Astrocyte of the hippocampus (primary cell): Measurements from ENCODE around the gene FAM43B.
"Not testable (repeated sequence)": the region's sequence is repeated elsewhere in the genome, so short reads cannot be mapped to it uniquely, and the experiment has no call there.

Experiments used
- DNase-seq: peaks from one replicate; pipeline ENCODE4 v3.0.0; 2011; ENCODE audit warnings: low read depth, low spot score

Gene FAM43B, protein sequence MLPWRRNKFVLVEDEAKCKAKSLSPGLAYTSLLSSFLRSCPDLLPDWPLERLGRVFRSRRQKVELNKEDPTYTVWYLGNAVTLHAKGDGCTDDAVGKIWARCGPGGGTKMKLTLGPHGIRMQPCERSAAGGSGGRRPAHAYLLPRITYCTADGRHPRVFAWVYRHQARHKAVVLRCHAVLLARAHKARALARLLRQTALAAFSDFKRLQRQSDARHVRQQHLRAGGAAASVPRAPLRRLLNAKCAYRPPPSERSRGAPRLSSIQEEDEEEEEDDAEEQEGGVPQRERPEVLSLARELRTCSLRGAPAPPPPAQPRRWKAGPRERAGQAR

DNA sequence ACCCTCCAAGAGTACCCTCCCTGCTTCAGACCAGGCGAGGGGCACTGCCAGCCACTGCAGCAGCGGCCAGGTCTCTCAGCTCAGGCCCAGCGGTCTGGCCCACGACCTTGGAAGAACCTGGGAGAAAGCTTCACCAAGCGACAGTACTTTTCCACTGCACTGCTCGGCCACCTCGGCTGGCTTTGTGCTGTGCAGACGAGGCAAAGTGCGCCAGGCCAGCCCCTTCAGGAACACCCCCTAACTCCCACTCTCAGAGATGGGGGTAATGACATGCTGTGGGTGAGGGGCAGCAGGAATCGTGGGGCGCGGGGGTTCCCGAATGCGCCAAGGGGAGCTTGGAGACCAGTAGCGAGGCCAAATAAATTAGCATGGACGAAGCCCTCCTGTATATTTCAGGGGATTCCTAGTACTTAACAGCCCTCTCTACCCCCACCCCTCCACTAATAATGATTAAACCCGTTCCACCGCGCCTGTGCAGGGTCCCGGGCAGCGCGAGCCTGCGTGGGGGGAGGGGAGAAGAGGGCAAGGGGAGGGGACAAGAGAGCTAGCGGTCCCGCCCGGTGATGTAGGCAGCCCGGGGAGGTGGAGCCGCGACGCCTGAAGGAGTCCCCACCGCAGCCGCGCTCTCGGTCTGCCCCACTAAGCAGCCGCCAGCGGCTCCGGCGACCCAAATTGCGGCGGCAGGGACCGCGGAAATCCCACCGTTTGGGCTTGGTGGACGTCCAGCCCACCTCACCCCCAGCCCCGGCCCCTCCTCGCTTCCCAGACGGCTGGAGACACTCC lies at the start of gene FAM43B:
FAM43B (plus strand) TSS at position 629 of the 783 bp plus-strand sequence. CDS start 401 bp downstream, outside the sequence.
- DNase-seq = peak; percentile 78

DNA sequence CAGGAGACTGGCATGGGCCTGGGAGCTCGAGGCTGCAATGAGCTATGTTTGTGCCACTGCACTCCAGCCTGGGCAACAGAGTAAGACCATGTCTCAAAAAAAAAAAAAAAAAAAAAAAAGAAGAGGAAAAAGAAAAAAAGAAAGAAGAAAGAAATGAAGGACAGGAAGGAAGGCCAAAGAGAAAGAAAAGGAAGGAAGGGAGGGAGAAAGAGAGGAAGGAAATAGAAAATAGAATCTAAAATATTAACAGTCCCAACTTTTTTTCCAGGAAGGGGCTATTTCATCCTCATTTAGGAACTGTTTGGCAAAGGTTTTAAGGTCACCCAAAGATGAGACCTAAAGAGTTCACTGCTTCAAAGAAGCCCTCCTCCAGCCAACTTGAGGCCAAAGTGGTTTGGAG lies 46.9 kb upstream of the FAM43B start:
- DNase-seq = no peak

DNA sequence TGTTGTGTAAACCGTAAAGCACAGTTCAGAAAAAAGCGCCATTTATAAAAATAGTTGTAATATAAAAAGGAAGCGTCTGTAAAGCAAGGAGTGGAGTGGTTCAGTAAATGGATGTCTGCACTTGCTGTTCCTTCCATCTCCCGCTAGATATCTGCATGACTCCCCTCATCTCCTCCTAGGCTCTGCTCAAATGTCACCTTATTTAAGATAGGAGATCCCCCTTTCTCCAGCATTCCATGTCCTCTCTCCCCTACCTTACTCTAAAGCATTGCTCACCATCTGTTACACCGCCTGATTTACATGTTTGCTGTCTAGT lies 45.2 kb upstream of the FAM43B start:
- DNase-seq = no peak

DNA sequence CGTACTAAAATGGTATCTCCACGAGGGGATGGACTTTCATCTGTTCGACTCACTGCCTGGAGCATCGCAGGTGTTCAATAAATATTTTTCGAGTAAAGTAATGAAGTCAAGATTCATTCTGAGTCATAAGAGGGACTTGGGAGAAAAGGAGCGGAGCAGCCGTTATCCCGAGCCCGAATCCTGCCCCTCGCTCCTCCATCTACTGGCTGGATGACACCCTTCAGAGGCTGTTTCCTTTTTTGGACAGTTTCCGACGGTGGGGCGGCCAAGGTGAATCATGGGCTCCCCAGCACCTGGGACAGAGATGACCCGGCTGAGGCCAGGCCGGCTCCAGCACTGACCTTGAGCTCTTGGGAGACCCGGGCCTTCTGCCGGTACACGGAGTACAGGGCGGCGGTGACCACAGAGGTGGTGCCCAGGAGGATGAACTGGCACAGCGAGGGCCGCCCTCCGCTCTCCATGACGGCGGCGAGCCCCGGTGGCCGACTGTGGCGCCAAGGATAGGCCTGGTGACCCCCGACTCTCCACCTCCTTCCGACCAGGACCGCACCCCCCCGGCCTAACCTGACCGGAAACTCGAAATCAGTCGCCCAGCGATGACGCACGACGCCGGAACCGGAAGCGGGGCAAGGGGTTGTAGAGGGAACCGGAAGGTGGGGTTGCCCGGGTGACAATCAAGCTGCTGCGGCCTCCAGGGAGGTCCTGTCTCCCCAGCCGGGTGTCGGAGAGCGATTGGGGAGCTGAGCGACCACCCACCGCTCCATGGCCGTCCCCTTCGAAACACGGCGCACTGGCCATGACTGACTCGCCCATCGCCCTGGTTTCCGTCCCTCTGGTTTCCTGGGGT lies 44.6 kb upstream of the FAM43B start, which contains the start of gene MUL1:
MUL1 (minus strand) TSS at position 588 of the 847 bp plus-strand sequence; CDS start at position 461, 127 bp downstream.
- DNase-seq = peak; percentile 97

DNA sequence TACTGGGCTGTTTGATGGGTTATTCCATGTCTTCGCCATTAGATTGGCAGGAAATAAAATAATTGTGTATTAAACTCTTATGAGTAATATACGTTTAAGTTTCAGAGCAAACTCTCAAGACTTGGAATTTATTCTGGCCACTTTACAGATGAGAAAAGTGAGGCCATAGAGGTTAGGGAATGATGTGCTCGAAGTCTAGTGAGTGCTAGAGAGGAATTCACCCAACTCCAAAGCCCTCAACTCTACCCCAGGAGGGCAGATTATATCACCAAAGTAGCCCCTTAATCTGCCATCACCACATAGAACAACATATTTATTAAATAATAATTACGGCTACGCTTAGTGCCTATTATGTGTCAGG lies 44.0 kb upstream of the FAM43B start:
- no peak for DNase-seq

DNA sequence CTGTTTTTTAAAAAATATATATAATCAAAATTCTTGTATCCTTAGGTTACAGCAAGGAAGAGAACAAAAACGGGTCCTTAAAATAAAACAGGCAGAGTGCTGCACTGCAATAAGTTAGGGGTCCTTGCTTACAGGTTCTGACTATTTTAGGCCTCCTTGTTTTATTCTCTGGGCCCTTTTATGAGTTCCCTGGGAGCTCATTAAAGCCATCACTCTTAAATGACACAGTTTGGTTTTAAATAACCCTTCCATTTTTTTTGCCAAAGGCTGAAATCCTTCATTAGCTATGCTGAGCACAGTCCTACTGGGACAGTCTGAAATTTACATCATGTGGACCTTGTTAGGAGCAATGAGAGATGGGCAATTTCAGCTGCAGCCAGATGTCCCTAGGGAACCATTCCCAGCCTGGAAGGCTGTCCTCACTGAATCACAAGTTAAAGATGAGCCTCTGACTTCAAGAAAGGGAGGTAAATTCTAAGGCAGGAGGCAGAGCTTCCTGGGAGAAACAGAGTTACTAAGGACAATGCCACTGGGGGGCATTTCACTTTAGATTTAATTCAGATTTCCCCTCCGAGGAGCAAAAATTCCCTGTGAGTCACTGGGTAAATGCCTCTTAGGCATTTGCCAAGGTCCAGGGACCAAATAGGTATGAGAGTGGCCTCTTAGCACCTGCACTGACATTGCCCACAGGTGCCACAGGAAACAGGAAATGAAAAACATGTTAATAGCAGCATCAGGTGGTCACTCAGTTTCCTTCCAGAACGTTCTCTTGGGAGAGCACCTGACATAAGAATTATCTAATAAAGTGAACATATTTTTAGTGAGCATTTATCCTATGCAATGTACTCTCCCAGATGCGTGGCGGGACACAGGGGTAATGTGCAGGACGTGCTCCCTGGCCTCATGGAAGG lies 40.6 kb upstream of the FAM43B start:
- DNase-seq = no peak

DNA sequence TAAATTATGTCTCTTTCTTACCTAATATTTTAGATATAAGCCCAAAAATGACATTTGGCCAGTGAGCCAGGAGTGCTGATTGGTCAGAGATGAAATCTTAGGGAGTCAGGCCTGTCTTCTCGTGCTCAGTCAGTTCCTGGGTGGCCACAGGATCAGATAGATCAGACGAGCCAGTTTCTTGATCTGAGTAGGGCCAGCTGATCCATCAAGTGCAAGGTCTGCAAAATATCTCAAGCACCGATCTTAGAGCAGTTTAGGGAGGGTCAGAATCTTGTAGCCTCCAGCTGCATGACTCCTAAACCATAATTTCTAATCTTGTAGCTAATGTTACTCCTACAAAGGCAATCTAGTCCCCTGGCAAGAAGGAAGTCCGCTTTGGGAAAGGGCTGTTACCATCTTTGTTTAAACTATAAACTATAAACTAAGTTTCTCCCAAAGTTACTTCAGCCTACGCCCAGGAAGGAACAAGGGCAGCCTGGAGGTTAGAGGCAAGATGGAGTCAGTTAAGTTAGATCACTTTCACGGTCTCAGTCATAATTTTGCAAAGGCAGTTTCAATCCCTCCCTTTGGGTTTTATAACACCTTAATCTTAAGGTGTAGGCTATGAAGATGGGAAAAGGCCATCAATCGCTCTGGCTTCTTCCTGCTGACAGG lies 32.6 kb upstream of the FAM43B start:
- not testable (repeated sequence) for DNase-seq

DNA sequence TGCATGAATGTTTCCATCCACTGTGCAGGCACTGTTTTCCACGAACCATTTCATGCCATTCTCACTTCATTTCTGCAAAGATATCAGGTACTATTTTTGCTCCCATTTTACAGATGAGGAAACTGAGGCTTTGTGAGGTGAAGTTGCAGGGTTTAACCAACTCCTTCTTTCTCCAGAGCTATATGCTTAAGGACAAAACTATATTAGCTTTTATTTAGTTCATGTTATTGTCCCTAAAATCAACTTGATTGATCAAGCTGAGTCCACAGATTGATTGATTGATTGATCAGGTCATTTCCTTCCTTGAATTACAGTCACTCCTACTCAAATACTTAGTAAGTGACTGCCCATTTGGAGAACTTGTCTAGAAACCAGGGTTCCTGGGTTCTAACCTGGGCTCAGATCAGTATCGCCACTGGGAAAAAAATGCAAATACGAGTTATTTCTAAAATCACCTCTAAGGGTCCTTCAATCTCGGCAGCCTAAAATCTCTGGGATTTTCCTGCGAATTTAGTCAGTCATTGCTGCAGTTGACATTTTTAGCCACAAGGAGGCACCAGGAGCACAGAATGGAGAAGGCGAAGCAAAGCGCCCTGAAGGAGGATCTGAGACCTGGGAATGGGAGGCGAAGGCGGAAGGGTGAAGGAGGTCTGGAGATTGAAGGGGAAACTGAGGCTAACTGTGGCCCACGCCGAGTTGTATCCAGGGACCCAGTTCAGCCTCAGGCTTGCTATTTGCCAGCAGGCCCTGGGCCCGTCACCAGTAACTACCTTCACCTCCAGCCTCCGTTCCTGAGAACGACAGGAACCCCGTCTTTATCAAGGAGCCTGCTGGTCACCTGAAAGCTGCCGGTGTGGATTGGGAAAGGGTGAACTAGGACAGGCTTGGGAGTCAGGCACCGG lies 30.2 kb upstream of the FAM43B start:
- peak; percentile 89 for DNase-seq

DNA sequence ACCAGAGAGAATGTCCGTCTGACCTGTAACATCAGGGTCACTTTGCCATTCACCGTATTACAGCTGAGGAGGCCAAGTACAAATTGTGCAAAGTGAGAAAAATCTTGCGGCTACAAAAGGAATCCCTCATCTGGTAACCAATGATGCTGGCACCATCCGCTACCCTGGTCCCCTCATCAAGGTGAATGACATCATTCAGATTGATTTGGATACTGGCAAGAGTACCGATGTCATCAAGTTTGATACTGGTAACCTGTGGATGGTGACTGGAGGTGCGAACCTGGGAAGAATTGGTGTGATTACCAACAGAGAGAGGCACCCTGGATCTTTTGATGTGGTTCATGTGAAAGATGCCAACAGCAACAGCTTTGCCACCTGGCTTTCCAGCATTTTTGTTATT lies 26.1 kb upstream of the FAM43B start:
- DNase-seq = no peak

DNA sequence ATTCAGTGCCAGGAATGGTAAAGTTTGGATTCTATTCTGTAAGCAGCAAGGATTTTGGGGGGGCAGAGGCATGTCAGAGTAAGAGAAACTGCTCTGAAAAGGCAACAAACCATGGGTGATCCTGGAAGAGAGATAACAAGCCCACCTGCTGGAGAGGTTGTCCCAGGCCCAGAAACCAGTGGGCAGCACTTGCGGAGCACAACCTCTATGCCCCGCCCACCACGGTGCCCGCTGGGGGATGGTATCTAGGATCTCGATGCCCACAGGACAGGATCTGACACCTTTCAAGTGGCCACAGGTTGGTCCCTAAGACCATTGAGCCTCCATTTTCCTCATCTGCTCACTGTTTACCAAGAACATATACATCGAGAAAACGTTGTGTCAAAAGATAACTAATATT lies 24.2 kb upstream of the FAM43B start:
- no peak for DNase-seq

DNA sequence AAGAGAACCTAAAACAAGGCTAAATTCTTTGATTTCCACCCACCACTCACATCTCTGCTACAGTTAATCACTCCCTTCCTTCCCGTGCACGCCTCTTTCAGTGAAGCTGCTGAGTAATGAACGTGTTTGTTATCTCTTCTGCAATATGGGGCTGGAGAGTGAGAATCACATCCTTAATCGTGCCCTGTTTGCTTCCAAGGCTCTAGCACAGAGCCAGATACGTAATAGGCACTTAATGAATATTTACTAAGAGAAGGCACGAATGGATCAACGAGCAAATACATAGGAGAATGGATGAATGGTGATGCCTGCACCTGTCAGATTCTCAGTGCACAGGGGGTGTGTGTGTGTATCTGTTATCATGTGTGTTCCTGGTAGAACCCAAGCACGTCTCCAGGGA lies 22.1 kb upstream of the FAM43B start:
- no peak for DNase-seq

DNA sequence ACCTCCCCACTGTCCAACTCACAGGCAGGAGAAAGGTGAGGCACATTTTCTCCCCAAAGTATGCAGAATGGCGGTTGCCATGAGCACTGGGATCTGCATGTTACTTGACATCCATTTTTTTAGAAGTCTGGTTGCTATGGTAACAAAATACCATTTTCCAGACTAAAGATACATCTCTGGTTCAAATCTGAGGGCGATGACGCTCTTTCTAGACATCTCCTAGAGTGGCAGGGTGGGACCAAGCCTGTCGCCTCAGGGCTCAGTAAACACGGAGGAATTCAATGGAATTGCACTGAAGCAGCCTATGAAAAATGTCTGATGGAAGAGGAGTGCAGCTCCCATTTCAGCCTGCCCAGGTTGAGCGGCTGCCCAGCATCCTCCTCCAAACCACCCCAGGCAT lies 21.5 kb upstream of the FAM43B start:
- no peak for DNase-seq

DNA sequence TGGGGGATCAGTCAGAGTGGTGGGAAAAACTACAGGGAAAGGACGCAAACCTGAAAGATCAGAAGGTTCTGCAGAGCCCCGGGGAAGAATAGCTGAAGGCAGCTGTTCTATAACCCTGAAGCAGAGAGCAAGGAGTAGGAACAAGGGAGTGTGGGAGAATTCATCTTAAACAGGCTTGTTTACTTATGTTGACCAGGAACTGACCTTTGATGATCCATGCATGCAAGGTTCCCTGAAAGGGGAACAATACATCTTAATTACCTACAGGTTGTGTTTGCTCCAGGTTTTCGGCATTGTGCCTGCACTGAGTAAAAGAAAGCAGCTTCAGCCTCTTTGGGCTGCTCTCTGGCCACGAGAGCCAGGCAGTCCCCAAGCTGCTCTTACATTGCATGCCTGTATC lies 18.7 kb upstream of the FAM43B start:
- no peak for DNase-seq

DNA sequence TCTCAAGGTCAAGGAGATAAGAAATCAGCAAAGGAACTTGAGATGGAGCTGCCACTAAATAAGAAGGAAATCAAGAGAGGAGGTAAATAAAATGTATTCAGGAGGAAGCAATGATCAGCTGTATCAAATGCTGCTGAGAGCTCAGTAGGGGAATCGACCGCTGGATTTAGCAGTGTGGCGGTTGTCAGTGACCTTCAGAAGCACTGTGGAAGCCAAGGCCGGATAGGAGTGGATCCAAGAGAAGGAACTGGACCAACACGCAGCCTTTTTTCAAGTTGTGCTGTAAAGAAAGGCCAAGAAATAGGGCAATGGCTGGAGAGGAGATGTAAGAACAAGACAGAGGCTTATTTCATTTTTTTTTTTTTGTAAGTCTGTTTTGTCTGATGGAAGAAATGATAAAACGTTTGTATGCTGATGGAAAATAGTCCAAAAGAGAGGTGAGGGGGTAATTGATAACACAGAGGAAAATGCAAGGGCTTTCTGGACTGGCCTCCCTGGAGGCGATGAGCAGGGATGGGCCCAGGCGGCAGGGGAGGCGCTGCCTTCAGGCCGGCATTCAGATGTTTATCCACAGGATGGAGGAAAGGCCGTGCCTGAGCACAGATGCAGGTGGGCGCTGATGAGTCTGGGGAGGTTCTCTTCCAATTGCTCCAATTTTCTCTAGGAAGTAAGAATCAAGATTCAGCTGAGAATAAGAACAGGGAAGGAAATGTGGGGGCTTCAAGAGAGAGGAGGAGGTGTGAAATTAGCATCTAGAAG lies 17.5 kb upstream of the FAM43B start:
- no peak for DNase-seq

DNA sequence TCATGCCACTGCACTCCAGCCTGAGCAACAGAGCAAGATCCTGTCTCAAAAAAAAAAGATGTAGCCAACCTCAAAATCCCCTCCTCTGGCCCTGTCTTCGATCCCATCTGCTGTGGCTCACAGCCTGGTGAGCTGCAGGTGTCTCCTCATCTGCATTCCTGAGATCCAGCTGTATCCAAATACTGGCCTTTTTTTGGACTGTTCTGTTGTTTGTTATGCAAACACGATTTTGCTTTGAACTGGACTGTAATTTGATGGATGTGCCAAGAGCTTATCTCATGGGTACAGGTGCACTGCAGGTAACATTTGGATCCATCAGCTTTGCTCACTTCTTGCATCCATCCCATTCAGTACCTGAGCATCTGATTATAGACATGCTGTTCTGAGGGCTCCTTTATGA lies 14.1 kb upstream of the FAM43B start:
- no peak for DNase-seq

DNA sequence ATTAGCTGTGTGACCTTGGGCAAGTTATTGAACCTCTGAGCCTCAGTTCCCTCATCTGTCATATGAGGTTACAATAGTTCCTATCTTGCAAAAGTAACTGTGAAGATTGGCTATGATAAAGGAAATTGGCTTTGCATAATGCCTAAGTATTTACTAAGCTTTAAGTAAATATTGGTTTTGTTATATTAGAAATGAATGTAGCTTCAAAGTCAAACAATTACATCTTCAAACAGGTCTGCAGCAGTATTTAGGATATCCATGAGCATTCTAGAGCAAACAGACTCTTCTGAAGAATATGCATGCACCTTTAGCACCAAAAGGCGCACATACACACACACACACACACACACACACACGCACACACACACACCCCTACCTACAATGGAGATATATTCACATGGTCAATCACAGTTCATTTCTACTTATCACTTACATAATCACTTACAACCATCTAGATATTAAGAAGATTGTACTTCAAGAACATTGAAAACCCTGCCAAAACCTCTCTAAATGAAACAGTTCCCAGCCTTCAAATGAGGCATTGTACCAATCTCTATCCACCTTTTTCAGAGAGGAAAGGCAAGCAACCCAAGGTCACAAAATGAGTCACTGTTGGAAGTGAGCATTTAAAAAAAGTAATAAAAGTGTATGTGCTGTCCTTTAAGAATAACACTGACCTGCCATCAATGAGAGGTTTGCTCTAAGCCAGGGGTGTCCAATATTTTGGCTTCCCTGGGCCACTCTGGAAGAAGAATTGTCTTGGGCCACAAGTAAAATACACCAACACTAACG lies 13.4 kb upstream of the FAM43B start:
- DNase-seq = no peak

DNA sequence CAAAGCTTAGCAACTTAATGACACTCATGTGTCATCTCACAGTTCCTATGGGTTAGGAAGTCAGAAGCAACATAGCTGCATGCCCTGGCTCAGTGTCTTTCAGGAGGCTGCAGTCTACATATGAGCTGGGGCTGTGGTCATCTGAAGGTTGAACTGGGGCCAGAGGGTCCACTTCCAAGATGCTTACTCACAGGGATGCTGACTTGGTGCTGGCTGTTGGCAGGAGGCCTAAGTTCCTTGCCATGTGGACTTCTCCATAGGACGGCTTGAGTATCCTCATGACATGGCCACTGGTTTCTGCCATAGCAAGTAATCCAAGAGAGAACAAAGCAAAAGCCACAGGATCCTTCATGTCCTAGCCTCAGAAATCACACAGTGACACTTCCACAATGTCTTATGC lies 12.1 kb upstream of the FAM43B start:
- DNase-seq = peak; percentile 26

DNA sequence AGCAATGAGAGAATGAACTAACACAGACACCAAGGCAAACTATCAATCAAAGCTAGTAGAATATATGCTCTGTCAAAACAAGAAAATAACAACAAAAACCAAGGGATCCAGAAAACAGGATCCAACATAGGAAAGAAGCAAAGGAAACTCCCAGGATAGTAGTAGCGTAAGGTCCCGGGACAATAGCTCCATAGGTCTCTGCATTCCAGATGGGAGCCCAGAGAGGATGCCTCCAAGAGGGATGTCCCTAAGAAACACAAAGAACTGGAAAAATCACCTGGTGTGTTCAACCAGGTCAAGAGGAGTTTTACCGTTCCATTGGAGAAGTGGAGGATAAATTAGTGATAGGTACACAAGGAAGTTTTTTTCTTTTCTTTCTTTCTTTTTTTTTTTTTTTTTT lies 5.7 kb upstream of the FAM43B start:
- DNase-seq = no peak
